ENCODE measurements around the gene NR3C1. TPM values are rescaled to one million over a fixed set of nuclear protein-coding genes. Genes with fewer than 3 reads are reported as not detected.

Gene NR3C1
- total and polyA plus RNA-seq, 2 of the 4 experiments (the other 2 are of a cell fraction), result 13.7 to 77.4 TPM

- Histone ChIP-seq H3K4ac (ENCODE audit: low read depth, low read length) (no peak overlapping the region), H3K9me3 (ENCODE audit: control insufficient read depth, insufficient read depth, low read length) (no peaks in the 10 kb centered on the region), H3K9me1 (ENCODE audit: insufficient read depth, low read length) (peaks cover 17% of the 10 kb centered on the region), H3K79me1 (ENCODE audit: low read depth in 1 of 2, low read length in 2 of 2) (peaks cover 9 to 74% of the 10 kb centered on the region in 2 experiments; a peak in 3 of 4 replicates), H3K4me2 (ENCODE audit: low read depth, low read length) (no peak overlapping the region), H3K56ac (ENCODE audit: extremely low read depth, insufficient read depth, low read length) (no peak overlapping the region), H3K27me3 (ENCODE audit: control insufficient read depth, insufficient read depth, low read length) (no peaks in the 10 kb centered on the region), H2AFZ (replicated peaks; ENCODE audit: low read length, poor library complexity) (no peak overlapping the region), H2BK15ac (ENCODE audit: low read depth, low read length) (no peak overlapping the region), H2BK5ac (ENCODE audit: low read depth, low read length, poor library complexity, severe bottlenecking) (no peak overlapping the region), H3K14ac (replicated peaks; ENCODE audit: low read depth, low read length) (no peak overlapping the region), H3K4me3 (ENCODE audit: insufficient read depth, low read depth, low read length) (no peak overlapping the region), H3K36me3 (ENCODE audit: control insufficient read depth, insufficient read depth, low read length) (no peaks in the 10 kb centered on the region; the same call in 1 of the 2 replicates), H4K8ac (ENCODE audit: low read depth in 2 of 2, low read length in 2 of 2) (no peak overlapping the region), H2AK5ac (ENCODE audit: low read depth, low read length) (no peak overlapping the region), H4K91ac (ENCODE audit: insufficient read depth, low read depth, low read length) (no peak overlapping the region), H2AK9ac (replicated peaks; ENCODE audit: low read depth, low read length, poor library complexity) (no peak overlapping the region), H3K27ac (ENCODE audit: insufficient read depth, low read length) (no peak overlapping the region), H4K20me1 (ENCODE audit: insufficient read depth, low read length) (peaks cover 60% of the 10 kb centered on the region), H3K23ac (ENCODE audit: low read depth, low read length) (no peak overlapping the region), H2BK120ac (ENCODE audit: low read depth, low read length) (no peak overlapping the region), H2BK20ac (ENCODE audit: low read depth, low read length) (no peak overlapping the region), H3K9ac (ENCODE audit: low read depth, low read length) (no peak overlapping the region), H4K5ac (ENCODE audit: low read depth, low read length) (no peak overlapping the region), H3K4me1 (ENCODE audit: control insufficient read depth, insufficient read depth, low read length) (peaks cover 8% of the 10 kb centered on the region), H3K18ac (ENCODE audit: low read depth, low read length) (no peak overlapping the region)
- in situ Hi-C loops (cut with MboI; ENCODE audit: low sequenced_read_pairs) (no loop called here), dilution Hi-C loops (cut with HindIII; ENCODE audit: low sequenced_read_pairs, unreplicated experiment) (no loop called here), intact Hi-C loops (cut with micrococcal nuclease) (no loop called here)
- TF ChIP-seq MXI1 (IDR thresholded peaks at IDR 0.05; ENCODE audit: borderline replicate concordance, low read depth, low read length) (no peak), RFX5 (IDR thresholded peaks at IDR 0.05; ENCODE audit: low read depth, low read length) (no peak), USF2 (IDR thresholded peaks at IDR 0.05; ENCODE audit: low read depth, low read length) (no peak), CTCF (conservative IDR thresholded peaks at IDR 0.05; ENCODE audit: low read depth, low read length) (no peak), CEBPB (IDR thresholded peaks at IDR 0.05; ENCODE audit: low read depth, low read length) (no peak)
- no CpG with 5 or more reads among the region's 6 CpGs for WGBS, 2 experiments (ENCODE audit: extremely low coverage in 2 of 2, insufficient read length in 1 of 2)
- CTCF ChIA-PET, result interaction anchor here (1.2 kb wide), 1 partner anchor 21 kb away, joined by 4 read pairs; no protein-coding TSS in a partner anchor
- ATAC-seq (ENCODE audit: low read depth) (no peak), DNase-seq (peak; percentile 32)
- POLR2A ChIA-PET (ENCODE audit: unreplicated experiment), result no interaction called here
- BruUV-seq (replicated peaks), result no TSS peak
Observed at GRCh38 chr5:143374496-143375217, 28.8 kb downstream of the NR3C1 start.
